C4-2B (cell line): ENCODE measurements around the gene DYRK1B.
"Not testable (repeated sequence)": the region's sequence is repeated elsewhere in the genome, so short reads cannot be mapped to it uniquely, and the experiment has no call there.

Source experiments
- H3K27ac ChIP-seq: fragments of 450-650 bp; 2 replicates; pipeline ENCODE4 v1.5.1; 2017
- ZFX ChIP-seq: fragments of 450-650 bp; IDR thresholded peaks from 2 replicates; pipeline ENCODE4 v1.6.1; 2017
- TF ChIP-seq, protein P1 (sequence below): fragments of 450-650 bp; conservative IDR thresholded peaks from 2 replicates; pipeline ENCODE4 v1.5.1; 2017; ENCODE audit warnings: mild to moderate bottlenecking

The DYRK1B gene

DNA sequence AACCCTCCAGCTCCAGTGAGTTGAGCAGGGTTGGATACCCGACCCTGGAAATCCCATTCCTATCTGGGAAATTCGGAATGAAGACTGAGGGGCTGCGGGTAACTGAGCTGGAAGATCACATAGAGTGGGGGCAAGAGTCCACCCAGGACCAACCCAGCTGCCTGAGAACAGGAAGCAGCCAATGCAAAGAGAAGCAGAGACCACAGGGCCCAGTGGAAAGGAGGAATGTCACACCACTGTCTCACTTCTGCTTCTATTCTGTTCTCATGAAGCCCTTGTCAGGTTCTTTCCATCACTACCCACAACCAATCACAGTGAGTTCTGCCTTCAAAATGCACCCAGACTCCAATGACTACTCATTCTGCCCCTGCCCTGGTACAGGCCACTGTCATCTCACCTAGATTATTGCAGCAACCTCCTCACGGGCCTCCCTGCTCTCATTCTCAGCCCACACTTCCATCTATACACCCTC is 15.3 kb downstream of the DYRK1B start:
- H3K27ac ChIP-seq, result no peak overlapping the region
- TF ChIP-seq, protein P1, sequence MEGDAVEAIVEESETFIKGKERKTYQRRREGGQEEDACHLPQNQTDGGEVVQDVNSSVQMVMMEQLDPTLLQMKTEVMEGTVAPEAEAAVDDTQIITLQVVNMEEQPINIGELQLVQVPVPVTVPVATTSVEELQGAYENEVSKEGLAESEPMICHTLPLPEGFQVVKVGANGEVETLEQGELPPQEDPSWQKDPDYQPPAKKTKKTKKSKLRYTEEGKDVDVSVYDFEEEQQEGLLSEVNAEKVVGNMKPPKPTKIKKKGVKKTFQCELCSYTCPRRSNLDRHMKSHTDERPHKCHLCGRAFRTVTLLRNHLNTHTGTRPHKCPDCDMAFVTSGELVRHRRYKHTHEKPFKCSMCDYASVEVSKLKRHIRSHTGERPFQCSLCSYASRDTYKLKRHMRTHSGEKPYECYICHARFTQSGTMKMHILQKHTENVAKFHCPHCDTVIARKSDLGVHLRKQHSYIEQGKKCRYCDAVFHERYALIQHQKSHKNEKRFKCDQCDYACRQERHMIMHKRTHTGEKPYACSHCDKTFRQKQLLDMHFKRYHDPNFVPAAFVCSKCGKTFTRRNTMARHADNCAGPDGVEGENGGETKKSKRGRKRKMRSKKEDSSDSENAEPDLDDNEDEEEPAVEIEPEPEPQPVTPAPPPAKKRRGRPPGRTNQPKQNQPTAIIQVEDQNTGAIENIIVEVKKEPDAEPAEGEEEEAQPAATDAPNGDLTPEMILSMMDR, result no peak
- no peak for TF ChIP-seq ZFX

DNA sequence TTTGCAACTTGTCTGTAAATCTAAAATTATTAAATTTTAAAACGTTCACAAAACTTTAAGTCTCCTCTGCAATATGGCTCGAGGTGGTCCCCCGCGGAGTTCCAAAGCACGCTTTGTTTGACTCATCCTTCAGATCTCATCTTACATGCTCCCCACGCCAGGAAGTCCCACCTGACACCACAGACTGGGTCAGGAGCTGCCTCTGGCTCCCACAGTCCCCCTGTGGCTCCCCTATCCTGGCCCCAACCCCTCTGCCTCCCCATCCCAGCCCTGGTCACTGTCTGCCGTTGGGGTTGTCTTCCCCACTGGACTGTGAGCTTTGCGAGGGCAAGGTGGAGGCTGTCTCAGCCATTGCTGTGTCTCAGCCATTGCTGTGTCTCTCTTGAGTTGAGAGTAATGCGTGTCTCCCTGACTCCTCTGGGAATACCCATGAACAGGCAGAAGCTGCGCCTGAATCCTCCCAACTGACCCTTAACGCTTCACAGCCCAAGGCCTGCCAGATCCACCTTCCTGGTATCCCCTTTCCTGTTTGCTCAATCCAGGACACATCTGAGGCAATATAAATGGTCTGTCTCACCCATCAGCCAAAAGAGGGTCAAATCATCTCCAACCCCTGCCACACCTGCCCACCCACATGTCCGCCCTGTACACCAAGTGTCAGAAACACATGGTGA is 15.9 kb downstream of the DYRK1B start:
- TF ChIP-seq ZFX, result no peak
- no peak overlapping the region for H3K27ac ChIP-seq

DNA sequence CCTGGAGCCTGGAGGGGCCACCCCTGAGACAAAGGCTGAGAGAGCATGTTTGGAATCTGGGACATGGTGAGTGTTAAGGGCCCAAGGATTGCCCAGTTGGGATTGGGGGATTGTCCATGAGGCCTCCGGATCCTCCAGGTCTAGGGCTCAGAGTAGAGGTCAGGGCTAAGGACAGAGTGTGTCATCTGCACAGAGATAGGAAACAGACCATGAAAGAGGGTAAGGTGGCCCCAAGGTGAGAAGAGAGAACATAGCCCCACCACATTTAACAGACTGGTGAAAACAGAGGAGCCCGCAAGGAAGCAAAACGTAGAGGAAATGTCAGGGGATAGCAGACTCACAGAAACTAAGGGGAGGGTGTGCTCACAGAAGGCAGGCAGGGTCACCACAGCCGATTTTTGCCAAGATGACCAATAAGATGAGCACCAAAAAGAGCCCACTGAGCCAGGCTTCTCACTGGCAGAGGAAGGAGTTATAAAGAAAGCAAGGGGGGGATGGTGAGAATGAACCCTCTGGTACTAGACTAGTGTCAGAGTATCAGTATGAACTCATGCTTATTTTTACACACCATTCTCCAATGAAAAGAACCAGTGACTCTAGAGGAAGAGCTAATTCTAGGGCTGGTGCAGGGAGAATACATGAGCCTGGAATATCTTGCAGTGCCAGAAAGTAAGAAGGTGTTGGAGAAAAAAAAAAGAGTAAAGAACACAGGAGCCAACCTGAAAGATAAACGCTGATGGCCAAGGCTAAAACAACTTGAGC is 17.5 kb downstream of the DYRK1B start:
- H3K27ac ChIP-seq, result no peak overlapping the region
- no peak for TF ChIP-seq ZFX
- TF ChIP-seq, protein P1, result no peak

DNA sequence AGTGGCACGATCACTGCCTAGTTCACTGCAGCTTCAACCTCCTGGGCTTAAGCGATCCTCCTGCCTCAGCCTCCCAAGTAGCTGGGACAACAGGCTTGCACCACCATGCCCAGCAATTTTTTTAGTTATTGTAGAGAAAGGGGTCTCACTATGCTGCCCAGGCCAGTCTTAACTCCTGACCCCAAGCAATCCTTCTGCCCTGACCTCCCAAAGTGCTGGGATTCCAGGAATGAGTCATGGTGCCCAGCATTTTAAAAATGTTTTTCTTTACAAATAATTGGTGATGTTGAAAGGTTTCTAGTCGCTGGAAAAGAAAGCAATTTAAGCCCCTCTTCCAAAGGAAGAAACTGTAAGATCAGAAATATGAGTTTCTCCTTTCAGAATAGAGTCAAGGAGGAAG is 19.4 kb downstream of the DYRK1B start:
- no peak overlapping the region for H3K27ac ChIP-seq
- TF ChIP-seq, protein P1, result no peak
- TF ChIP-seq ZFX, result no peak

DNA sequence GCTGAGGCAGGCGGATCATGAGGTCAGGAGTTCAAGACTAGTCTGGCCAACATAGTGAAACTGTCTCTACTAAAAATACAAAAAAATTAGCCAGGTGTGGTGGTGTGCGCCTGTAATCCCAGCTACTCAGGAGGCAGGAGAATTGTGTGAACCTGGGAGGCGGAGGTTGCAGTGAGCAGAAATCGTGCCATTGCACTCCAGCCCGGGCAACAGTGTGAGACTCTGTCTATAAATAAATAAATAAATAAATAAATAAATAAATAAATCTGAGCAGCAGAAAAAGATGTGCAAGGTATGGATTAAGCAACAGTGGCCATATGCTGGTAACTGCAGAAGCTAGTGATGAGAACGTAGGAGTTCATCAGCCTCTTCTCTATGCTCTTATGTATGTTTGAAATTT is 19.9 kb downstream of the DYRK1B start:
- H3K27ac ChIP-seq, result not testable (repeated sequence)

DNA sequence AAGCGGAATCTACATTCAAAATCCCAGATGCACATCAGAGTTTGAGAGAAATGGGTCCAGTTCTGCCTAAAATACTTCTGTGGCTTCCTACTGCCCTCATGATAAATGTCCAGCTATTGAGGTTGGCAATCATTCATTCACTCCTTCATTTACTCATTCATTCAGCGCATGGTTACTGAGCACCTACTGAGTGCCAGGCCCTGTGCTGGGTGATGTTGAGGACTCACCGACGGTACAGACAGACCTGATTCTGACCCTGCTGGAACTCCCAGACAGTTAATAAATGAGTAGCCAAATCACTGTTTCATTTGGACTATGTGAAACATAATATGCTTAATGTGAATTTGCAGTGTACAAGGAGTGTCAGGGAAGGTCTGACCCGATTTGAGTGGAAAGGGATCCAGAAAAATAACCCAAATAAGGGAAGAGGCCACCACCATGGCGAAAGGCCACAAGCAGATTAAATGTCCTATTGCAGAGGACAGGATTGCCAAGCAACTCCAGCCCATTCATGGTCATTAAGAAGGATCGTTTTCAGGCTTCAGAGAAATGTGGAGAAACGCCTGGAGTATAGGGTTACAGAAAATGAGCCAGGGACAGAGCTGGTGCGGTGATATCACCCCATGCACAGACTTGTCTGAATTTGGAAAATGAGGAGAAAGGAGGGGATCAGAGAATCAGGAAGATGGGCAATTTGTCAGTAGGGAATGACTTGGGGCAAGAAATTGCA is 20.5 kb downstream of the DYRK1B start:
- H3K27ac ChIP-seq, result no peak overlapping the region
- TF ChIP-seq, protein P1, result no peak
- TF ChIP-seq ZFX, result no peak

DNA sequence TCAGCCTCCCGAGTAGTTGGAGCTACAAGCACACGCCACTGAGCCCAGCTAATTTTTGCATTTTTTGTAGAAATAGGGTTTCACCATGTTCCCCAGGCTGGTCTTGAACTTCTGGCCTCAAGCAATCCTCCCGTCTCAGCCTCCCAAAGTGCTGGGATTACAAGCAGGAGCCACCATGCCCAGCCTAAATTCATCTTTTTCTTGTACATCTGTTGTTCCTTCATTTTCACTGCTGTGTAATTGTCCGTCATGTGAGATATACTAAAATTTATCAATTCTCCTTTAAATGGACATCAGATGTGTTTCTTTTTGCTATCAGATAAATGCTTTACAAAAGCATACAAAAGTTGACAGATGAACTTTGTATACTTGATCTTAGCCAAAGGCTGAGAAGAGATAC is 22.9 kb downstream of the DYRK1B start:
- no peak overlapping the region for H3K27ac ChIP-seq
- TF ChIP-seq ZFX, result no peak
- TF ChIP-seq, protein P1, result no peak

DNA sequence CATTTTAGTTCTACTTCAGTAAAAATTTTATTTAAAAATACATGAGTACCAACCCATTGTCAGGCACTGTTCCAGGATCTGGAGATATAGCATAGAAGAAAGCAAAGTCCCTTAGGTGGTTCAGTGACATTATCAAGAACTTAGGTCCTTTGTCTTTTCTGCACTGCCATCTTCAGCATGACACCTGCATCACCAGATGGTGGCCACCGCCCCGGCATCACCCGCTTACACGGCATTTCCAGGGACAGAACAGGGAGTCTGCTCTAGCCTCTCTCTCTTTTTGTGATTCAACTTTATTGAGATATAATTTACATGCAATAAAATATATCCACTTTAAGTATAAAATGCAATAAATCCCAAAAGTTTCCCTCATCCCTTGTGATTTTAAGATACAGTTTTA is 23.5 kb downstream of the DYRK1B start:
- TF ChIP-seq ZFX, result no peak
- TF ChIP-seq, protein P1, result no peak
- H3K27ac ChIP-seq, result no peak overlapping the region
